ENCODE results near the gene OAS2. TPM values are rescaled to one million over a fixed set of nuclear protein-coding genes. Genes with fewer than 3 reads are reported as not detected.

Gene OAS2
- total and polyA plus RNA-seq, 10 of the 15 experiments (the other 5 are each of a cell fraction or from before 2014, with no cell fraction given), result 32.4 to 290 (median 90.2) TPM

DNA sequence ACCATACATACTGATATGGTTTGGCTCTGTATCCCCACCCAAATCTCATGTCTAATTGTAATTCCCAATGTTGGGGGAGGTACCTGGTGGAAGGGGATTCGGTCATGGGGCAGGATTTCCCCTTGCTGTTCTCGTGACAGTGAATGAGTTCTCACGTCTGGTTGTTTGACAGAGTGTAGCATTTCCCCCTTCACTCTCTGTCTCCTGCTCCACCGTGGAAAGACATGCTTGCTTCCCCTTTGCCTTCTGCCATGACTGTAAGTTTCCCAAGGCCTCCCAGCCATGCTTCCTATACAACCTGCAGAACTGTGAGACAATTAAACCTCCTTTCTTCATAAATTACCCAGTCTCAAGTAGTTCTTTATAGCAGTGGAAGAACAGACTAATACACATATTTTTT, 49.4 kb downstream of the OAS2 start (continued):
- TF ChIP-seq, protein P1, sequence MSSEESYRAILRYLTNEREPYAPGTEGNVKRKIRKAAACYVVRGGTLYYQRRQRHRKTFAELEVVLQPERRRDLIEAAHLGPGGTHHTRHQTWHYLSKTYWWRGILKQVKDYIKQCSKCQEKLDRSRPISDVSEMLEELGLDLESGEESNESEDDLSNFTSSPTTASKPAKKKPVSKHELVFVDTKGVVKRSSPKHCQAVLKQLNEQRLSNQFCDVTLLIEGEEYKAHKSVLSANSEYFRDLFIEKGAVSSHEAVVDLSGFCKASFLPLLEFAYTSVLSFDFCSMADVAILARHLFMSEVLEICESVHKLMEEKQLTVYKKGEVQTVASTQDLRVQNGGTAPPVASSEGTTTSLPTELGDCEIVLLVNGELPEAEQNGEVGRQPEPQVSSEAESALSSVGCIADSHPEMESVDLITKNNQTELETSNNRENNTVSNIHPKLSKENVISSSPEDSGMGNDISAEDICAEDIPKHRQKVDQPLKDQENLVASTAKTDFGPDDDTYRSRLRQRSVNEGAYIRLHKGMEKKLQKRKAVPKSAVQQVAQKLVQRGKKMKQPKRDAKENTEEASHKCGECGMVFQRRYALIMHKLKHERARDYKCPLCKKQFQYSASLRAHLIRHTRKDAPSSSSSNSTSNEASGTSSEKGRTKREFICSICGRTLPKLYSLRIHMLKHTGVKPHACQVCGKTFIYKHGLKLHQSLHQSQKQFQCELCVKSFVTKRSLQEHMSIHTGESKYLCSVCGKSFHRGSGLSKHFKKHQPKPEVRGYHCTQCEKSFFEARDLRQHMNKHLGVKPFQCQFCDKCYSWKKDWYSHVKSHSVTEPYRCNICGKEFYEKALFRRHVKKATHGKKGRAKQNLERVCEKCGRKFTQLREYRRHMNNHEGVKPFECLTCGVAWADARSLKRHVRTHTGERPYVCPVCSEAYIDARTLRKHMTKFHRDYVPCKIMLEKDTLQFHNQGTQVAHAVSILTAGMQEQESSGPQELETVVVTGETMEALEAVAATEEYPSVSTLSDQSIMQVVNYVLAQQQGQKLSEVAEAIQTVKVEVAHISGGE (CRISPR knock-in tag; IDR thresholded peaks at IDR 0.05), result no peak
- TF ChIP-seq, protein P2, sequence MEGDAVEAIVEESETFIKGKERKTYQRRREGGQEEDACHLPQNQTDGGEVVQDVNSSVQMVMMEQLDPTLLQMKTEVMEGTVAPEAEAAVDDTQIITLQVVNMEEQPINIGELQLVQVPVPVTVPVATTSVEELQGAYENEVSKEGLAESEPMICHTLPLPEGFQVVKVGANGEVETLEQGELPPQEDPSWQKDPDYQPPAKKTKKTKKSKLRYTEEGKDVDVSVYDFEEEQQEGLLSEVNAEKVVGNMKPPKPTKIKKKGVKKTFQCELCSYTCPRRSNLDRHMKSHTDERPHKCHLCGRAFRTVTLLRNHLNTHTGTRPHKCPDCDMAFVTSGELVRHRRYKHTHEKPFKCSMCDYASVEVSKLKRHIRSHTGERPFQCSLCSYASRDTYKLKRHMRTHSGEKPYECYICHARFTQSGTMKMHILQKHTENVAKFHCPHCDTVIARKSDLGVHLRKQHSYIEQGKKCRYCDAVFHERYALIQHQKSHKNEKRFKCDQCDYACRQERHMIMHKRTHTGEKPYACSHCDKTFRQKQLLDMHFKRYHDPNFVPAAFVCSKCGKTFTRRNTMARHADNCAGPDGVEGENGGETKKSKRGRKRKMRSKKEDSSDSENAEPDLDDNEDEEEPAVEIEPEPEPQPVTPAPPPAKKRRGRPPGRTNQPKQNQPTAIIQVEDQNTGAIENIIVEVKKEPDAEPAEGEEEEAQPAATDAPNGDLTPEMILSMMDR (IDR thresholded peaks at IDR 0.05 in 2 of 3, conservative IDR thresholded peaks at IDR 0.05 in 1 of 3; ENCODE audit: control insufficient read depth in 2 of 3, extremely low read depth in 1 of 3, insufficient read depth in 1 of 3, low read depth in 3 of 3, low read length in 3 of 3), result no peak
- TF ChIP-seq CBFB (IDR thresholded peaks at IDR 0.05; ENCODE audit: low read depth) (no peak), RCOR1 (conservative IDR thresholded peaks at IDR 0.05; ENCODE audit: low read depth, low read length) (no peak), ZNF217 (IDR thresholded peaks at IDR 0.05) (no peak), CREB1 (IDR thresholded peaks at IDR 0.05; ENCODE audit: low read depth) (no peak), SP1 (IDR thresholded peaks at IDR 0.05; ENCODE audit: low read depth, low read length) (no peak), ZZZ3 (IDR thresholded peaks at IDR 0.05; ENCODE audit: control insufficient read depth, insufficient read length, low read depth) (no peak), MXI1 (IDR thresholded peaks at IDR 0.05; ENCODE audit: low read depth, low read length) (no peak), ATF7 (IDR thresholded peaks at IDR 0.05; ENCODE audit: low read depth) (no peak), EED (IDR thresholded peaks at IDR 0.05; ENCODE audit: low read depth) (no peak), MYC (IDR thresholded peaks at IDR 0.05; ENCODE audit: insufficient read depth, insufficient read length, insufficient replicate concordance, low read length, severe bottlenecking) (no peak)
